Uterus (tissue), 4 donors: ENCODE results near the gene MTFR2. TPM values are rescaled to one million over a fixed set of nuclear protein-coding genes. Genes with fewer than 3 reads are reported as not detected.

Experiments used
- DNase-seq, 2 donors: peaks; one replicate each; pipeline ENCODE4 v3.0.0-alpha.2; 2019 to 2020
- H3K27ac ChIP-seq, 2 donors: fragments of 200-600 bp; sonication (generic); 1 replicate in 1 of 2; 2 replicates in 1 of 2; pipeline ENCODE4 v1.5.1; 2016 to 2018
- H3K27me3 ChIP-seq, 2 donors: fragments of 200-600 bp; sonication (generic); one replicate each; pipeline ENCODE4 v1.5.1; 2018 to 2019; ENCODE audit warnings: control low read depth in 1 of 2
- H3K36me3 ChIP-seq, 2 donors: fragments of 200-600 bp; sonication (generic); one replicate each; pipeline ENCODE4 v1.5.1; 2019; ENCODE audit warnings: control low read depth in 1 of 2
- H3K4me1 ChIP-seq, 2 donors: fragments of 200-600 bp; sonication (generic); one replicate each; pipeline ENCODE4 v1.5.1; 2018 to 2019; ENCODE audit warnings: control low read depth in 1 of 2
- H3K4me3 ChIP-seq, 2 donors: fragments of 200-600 bp; sonication (generic); 1 replicate in 1 of 2; 2 replicates in 1 of 2; pipeline ENCODE4 v1.5.1; 2018 to 2019; ENCODE audit warnings: mild to moderate bottlenecking in 1 of 2
- H3K9me3 ChIP-seq, 2 donors: fragments of 200-600 bp; sonication (generic); one replicate each; pipeline ENCODE4 v1.5.1; 2019; ENCODE audit warnings: control low read depth in 1 of 2
- CTCF ChIP-seq, 4 experiments: fragments of 200-600 bp in 2 of 4; fragments of 450-650 bp in 2 of 4; sonication (generic) in 2 of 4; IDR thresholded peaks; one replicate each; pipeline ENCODE4 v1.5.1; 2016 to 2019; ENCODE audit warnings: antibody characterized with exemption in 4 of 4, mild to moderate bottlenecking in 2 of 4, moderate library complexity in 1 of 4
- POLR2A ChIP-seq, 2 donors: fragments of 450-650 bp; IDR thresholded peaks; one replicate each; pipeline ENCODE4 v1.6.1; 2016; ENCODE audit warnings: antibody characterized with exemption in 2 of 2, mild to moderate bottlenecking in 1 of 2, moderate library complexity in 1 of 2
- intact Hi-C: fragments of 100-400 bp; cut with DNase I; formaldehyde crosslinking; loops from one replicate; pipeline ENCODE4 v1.15.1; 2023; ENCODE audit warnings: low total_unique reads
- total RNA-seq, 4 donors: library from RNA; depleted of rRNA in 3 of 4; stranded (reverse); fragments of >200 nt in 3 of 4; gene quantifications; one replicate each; pipeline versions ENCODE4 v1.1.0 to v1.2.4, GENCODE V29; 2014 to 2023
- donor health status: DM: yes; HTN: yes; CAD: no.

MTFR2 gene
- total RNA-seq, 4 donors from 2014 or later, result 2.4 TPM; not detected in 3

DNA sequence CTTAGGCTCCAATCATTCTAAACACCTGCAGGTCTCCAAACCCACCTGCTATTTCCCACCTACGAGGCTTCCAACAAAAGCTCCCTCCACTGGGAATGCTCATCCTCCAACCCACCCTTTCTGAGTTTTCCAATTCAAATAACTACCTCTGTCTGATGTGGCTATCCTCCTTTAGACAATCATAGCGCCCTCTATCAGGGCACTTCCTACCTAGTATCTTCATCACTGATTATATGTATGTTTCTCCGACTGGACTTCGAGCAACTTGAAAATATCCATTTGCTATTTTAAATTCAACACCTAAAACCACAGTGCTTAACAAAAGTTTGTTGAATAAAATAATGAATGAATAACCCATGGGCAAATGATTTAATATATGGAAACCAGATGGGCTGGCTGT lies 41.3 kb downstream of the MTFR2 start:
- Histone ChIP-seq H3K27ac (no peak overlapping the region), H3K36me3 (no peaks in the 10 kb centered on the region), H3K9me3 (no peaks in the 10 kb centered on the region), H3K4me1 (no peaks in the 10 kb centered on the region), H3K4me3 (no peak overlapping the region), H3K27me3 (no peaks in the 10 kb centered on the region)
- TF ChIP-seq CTCF (IDR thresholded peaks at IDR 0.05), result no peak
- no peak for TF ChIP-seq POLR2A (IDR thresholded peaks at IDR 0.05)
- intact Hi-C loops, result no loop called here
- DNase-seq, result no peak

DNA sequence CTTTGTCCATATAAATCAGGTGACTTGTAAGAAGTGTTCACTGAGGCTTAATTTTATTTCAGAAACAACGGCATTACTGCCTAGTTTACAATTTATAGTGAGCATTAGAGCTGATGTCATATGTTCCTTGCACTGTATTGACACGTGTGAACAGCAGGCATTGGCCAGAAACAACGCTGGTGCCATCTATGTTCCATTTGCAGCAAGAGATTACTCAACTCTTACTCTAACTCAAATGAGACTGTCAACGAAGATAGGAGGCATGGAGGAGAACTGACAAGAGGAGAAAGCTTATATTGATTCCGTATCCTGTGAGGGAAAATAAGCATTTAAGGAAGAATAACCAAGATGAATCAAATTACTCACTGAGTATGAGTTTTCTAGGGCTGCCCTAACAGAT lies 48.4 kb downstream of the MTFR2 start:
- Histone ChIP-seq H3K4me3 (no peak overlapping the region), H3K27me3 (no peaks in the 10 kb centered on the region), H3K9me3 (no peaks in the 10 kb centered on the region), H3K4me1 (no peaks in the 10 kb centered on the region), H3K27ac (no peak overlapping the region), H3K36me3 (no peaks in the 10 kb centered on the region)
- no peak for DNase-seq
- intact Hi-C loops, result no loop called here
- TF ChIP-seq CTCF (IDR thresholded peaks at IDR 0.05) (no peak), POLR2A (IDR thresholded peaks at IDR 0.05) (no peak)

GRCh38 chr6:136192902-136193301 lies 57.2 kb downstream of the MTFR2 start:
- Histone ChIP-seq H3K4me1 (no peaks in the 10 kb centered on the region), H3K4me3 (no peak overlapping the region), H3K27ac (no peak overlapping the region), H3K36me3 (no peaks in the 10 kb centered on the region), H3K9me3 (no peaks in the 10 kb centered on the region), H3K27me3 (no peaks in the 10 kb centered on the region)
- no peak for TF ChIP-seq POLR2A (IDR thresholded peaks at IDR 0.05)
- no peak for TF ChIP-seq CTCF (IDR thresholded peaks at IDR 0.05)
- DNase-seq, result no peak
- intact Hi-C loops, result no loop called here

GRCh38 chr6:136191606-136192312 lies 58.4 kb downstream of the MTFR2 start:
- Histone ChIP-seq H3K4me1 (no peaks in the 10 kb centered on the region), H3K36me3 (no peaks in the 10 kb centered on the region), H3K9me3 (no peaks in the 10 kb centered on the region), H3K27me3 (no peaks in the 10 kb centered on the region), H3K4me3 (no peak overlapping the region), H3K27ac (no peak overlapping the region)
- no peak for DNase-seq
- TF ChIP-seq POLR2A (IDR thresholded peaks at IDR 0.05), result no peak
- no peak for TF ChIP-seq CTCF (IDR thresholded peaks at IDR 0.05)
- intact Hi-C loops, result no loop called here

DNA sequence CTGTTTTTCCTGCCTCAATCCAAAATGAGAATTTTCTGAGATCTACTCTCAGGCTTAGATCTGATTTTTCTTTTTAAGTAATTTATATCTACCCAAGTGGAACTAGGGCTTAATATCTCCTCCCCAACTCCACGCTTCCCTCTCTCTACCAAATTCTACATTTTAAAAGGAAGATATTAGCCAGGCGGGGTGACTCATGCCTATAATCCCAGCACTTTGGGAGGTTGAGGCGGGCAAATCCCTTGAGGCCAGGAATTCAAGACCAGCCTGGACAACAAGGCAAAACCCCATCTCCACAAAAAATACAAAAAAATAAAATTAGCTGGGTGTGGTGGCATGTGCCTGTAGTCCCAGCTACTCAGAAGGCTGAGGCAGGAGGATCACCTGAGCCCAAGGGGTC lies 61.0 kb downstream of the MTFR2 start:
- Histone ChIP-seq H3K36me3 (no peaks in the 10 kb centered on the region), H3K4me3 (no peak overlapping the region), H3K27ac (peak overlapping the region in 1 of 2 donors; percentile 30), H3K27me3 (no peaks in the 10 kb centered on the region), H3K4me1 (no peaks in the 10 kb centered on the region), H3K9me3 (no peaks in the 10 kb centered on the region)
- no peak for DNase-seq
- intact Hi-C loops, result no loop called here
- TF ChIP-seq CTCF (IDR thresholded peaks at IDR 0.05), result no peak
- TF ChIP-seq POLR2A (IDR thresholded peaks at IDR 0.05), result no peak
